GM19043 (cell line): ENCODE data around the gene B4GALT3.
"Not testable (repeated sequence)": the region's sequence is repeated elsewhere in the genome, so short reads cannot be mapped to it uniquely, and the experiment has no call there.

Source experiments
- ATAC-seq: cut with Tn5 transposase; IDR thresholded peaks from one replicate; pipeline ENCODE4 v1.9.1; 2021; ENCODE audit warnings: low read depth; ENCODE audit not compliant: unreplicated experiment

Gene B4GALT3

DNA sequence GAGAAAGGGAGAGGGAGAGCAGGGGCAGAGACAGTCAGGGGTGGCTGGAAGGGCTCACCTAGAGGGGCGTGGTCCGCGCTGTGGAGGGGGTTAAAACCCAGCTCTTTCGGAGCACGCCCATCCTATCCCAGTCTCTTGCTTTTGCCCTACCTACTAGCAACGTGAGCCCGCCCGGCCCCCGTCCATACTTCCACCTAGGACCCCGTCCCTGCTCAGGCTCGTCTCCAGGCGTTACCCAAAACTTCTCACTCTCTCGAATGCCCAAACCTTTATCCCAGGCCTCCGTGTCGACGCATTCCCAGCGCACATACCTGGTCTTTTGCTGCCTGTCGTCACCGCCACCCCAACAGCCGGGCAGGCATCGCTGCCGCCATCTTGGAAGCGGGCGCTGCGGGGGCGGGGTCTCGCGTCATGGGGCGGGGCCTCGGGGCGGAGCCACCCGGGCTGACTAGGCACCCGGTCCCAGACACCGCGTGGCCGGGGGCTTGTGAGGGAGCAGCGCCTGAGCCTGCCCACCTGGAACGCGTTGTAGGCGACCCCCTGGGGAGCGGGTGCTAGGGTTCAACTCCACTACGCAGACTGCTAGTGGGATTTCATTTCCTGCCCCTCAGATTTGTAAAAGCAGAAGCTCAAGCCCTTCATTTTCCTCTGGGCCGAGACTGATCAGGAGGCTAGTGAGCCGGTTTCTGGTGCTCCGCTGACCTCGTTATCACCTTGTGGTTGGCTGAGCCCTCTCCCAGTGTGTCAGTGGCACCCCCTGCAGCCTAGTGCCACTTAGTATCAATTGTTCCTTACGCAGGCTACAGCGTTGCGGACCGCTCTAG is at the start of gene B4GALT3:
Gene B4GALT3, minus strand, starts transcription at position 396 of the 824 bp plus-strand sequence. CDS start 1,447 bp downstream, outside the sequence.
- peak; percentile 73 for ATAC-seq

DNA sequence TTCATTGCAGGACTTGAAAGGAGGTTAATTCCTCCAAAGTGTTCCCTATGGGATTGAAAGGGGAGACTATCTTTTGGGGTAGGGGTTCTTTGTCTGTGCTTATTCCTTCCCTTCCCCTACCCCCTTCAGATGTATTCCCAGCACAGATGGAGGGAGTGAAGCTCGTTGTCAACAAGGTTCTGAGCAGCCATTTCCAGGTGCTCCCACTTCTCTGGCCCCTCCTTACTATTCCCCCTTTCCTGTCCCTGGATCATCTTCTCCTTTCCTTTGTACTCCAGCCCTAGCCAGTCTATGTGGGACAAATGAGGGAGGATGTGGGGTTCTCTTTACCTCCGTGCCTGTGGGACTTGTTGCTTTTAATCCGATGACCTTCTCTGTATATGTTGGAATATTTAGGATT is 49.5 kb upstream of the B4GALT3 start:
- ATAC-seq, result no peak

DNA sequence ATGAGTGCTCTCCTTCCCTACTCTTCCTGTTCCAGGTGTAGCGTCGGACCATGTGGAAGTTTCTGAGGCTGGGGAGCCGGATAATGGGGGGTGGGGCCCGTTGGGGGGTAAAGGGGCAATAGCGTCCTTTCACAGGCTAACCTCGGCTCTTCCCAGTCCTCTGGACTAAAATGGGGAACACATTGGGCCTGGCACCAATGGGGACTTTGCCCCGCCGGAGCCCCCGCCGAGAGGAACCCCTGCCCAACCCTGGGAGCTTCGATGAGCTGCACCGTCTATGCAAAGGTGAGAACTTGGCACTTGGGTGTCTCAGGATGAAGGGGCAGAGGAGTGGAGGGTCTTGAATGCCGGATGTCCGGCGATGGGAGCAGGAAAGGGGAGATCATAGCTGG is 49.0 kb upstream of the B4GALT3 start:
- no peak for ATAC-seq

DNA sequence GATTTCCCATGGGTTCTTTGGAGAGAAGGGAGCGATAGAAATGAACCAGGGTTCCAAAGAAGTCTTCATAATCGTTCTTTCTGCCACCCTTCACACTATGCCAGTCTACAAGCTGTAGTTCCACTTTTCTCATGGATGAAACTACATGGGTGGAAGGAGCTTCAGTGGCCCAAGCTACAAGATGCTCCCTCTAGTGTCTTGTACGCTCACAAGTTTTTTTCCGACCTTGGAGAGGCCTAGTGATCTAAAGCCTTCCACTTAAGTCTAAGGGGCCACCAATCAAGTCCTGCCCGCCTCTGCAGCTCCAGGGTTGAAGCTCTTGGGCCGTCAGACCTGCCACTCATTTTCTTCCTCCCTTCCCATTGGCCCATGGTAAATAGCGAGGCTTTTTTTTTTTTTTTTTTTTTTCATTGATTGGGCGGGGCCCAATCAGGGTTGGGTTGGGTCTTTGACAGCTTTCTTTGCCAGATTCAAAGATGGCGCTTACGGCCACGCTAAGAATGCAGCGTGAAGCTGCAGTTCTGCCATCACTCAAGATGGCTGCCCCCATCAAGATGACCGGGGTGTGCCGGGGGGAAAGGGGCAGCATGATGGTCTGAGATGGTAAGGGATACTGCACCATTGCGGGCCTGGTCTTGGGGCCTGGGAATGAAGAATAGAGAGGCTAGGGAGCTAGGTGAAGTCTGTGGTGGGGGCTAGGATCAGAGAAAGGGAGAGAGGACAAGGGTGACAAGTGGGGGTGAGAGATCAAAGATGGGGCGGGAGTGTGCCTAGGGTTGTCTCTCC is 48.4 kb upstream of the B4GALT3 start, which contains the start of gene TOMM40L:
Gene TOMM40L, plus strand, starts transcription at position 527 of the 786 bp plus-strand sequence. CDS start 430 bp downstream, outside the sequence.
- ATAC-seq, result peak; percentile 96

DNA sequence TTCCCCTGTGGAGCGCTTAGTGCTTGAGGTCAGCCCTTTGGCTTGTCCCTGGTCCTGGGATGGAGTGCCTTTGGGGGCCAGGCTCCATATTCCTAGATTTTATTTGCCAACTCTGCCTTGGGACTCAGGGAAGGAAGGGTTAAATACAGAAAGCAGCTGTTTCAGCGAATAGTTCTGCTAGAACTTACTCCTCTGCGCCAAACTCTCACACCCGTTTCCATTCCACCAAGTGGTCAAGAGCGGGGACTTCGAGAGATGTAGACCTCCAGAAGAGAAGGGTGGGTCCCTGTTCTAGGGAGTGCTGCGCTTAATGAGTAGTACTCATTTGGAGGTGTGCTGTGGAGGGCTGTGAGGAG is 47.8 kb upstream of the B4GALT3 start:
- peak; percentile 2 for ATAC-seq

DNA sequence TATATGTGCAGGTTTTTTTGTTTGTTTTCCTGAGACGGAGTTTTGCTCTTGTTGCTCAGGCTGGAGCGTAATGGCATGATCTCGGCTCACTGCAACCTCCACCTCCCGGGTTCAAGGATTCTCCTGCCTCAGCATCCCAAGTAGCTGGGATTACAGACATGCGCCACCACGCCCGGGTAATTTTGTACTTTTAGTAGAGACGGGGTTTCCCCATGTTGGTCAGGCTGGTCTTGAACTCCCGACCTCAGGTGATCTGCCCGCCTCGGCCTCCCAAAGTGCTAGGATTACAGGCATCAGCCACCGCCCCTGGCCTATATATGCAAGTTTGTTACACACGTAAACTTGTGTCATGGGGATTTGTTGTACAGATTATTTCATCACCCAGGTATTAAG is 47.4 kb upstream of the B4GALT3 start:
- not testable (repeated sequence) for ATAC-seq

DNA sequence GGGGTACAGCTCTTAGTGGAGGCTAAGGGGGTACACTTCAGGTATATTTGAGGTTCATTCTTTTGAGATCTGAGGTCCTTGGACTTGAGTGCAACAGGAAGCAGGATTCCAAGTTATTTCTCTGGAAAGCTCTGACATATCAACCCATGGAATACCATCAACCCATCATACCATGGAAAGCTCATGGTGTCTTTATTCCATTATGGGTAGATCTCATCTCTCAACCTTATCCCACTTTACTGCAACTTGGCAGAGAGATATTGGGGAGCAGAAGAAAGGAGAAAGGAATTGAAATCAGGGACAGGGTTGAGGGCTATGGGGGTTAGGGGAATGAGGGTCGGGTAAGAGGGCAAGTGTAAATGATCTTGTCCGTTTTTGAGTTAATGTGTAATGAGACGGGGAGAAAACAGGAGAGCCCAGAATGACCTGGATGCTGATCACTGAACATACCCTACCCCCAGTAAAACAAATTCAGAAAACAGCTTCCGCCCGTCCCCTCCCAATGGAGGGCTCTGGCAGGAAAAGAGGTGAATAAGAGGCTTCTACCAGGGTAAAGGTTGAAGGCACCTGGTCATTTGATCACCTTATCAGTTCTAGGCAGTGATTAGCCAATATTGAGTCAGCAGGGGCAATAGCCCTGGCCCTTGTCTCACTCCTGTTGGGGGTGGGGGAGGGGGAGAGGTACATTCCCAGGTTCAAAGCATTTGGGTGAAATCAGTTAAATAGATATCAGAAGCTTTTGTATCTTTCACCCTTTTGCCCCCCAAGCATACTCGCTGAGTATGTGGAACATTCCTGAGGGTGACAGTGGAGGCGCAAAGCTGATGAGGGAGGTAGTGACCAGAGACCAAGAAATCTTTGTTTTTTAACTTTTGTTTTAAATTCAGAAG is 46.7 kb upstream of the B4GALT3 start:
- ATAC-seq, result no peak

DNA sequence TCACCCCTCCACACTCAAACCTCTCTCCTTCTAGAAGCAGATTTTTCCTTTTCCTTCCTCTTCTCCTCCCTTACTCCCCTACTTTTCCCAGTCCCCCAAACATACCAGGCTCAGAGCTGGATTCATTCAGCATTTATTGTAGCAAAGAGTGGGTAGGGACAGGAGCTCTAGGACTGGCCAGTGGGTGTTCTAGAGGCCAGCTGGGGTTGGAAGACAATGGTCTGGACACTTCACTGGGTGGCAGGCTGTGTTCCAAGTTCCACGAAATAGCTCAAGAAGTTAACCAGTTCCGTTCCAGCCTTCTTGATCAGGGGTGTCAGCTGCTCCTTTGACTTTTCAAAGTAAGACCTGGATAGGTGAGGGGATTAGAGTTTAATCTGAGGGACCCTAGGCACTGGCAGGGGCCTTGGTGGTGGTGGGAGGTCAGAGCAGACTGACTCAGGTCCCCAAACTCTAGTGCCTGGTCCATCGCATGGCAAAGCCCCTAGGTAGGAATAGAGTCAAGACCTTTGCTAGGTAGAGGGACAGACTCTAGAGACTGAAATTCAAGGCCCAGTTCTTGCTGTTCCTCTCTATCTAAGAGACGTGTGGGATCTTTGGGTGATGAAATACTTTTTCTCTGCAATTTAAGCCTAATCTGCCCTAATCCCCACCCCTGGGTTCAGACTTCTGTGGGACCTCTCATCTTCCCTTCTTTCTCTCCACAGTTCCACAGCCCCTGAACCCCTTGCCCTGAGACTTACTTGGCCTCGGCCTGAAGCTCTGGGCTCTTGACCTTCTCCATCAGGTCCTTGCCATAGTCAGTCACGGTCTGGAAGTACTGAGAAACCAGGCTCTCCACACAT is 45.1 kb upstream of the B4GALT3 start:
- ATAC-seq, result no peak

DNA sequence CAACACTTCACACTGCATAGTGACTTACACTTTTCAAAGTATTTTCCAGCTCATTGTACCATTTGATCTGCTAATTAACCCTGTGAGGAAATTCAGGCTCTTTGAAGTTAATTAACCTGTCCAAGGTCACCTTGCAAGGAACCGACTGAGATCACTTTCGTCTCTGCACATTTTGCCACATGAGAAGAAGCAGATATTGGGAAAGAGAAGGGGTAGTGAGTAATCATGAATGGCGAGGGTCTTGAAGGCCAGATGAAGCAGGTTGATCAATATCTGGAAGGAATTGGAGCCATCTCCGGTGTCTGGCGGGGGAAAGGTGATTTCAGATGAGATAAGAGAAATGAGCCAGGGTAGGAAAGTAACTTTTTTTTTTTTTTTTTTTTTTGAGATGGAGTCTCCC is 42.7 kb upstream of the B4GALT3 start:
- no peak for ATAC-seq

DNA sequence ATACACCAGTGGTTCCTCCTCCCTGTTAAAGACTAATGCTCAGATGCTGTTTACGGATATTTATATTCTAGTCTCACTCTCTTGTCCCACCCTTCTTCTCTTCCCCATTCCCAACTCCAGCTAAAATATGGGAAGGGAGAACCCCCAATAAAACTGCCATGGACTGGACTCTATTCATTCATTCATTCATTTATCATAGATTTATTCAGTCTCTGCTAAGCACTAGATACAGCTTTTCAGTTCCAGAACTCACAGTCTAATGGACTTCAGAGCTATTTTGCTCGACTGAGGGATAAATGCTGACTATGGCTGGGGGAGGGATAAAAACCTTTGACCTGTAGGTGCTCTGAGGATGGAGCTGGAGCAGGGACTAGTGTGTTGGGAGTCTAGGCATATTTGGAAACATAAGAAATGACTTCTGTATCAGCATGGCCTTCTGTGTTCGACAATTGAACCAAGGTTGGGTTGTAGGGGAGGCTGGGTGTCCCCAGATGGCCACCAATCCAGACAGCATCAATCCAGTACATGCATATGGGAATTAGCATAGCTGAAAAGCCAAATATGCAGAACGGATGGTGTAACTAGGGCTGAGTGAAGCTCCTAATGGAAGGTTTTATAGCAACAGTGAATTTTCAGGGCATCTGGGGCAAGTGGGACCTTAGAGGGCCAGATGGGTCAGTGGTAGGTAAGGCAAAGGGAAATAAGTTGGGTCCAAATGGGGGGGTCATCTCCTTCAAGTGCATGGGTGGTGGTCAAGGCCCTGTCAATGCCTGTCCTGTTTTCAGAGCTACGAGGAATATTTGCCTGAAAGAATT is 42.0 kb upstream of the B4GALT3 start:
- no peak for ATAC-seq

DNA sequence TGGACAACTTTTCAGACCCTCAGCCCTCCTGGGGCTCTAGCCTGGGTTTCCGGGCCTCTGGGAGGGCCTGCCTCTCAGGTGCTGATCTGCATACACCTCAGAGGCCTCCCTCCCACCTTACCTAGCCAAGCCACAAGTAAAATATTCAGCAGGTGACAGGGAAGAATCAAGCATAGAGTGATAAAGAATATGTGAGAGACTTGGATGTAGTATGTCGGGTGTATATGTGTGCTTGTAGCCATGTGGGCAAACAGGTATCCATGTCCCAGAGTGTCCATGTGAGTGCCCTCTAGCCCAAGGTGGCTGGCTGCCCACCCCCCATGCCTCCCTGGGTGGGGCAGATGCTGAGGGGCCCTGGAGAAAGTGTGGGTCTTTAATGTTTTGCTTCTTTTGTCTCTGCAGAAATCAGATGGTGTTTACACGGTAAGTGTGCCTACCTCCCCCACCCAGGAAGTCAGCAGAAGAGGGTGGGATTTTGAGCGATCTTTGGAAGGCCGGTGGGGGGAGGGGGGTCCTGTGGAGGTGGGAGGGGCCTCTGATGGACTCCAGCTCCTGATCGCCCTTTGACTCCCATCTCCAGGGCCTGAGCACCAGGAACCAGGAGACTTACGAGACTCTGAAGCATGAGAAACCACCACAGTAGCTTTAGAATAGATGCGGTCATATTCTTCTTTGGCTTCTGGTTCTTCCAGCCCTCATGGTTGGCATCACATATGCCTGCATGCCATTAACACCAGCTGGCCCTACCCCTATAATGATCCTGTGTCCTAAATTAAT is 41.2 kb upstream of the B4GALT3 start:
- ATAC-seq, result no peak

DNA sequence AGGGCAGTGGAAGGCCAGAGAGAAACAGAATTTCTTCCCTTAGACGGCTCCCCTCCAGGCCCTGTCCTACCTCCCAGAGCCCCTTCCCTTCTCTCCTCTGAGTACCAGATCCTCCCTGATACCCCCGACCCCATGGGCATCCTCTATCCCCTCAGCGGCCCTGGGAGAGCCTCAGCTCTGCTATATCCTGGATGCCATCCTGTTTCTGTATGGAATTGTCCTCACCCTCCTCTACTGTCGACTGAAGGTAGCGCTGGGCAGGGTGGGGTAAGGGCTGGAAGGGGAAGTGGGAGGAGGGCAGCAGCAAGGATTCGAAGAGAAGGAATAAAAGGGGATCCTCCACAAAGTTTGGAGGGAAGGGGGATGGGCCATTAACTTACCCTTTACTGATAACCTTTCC is 40.5 kb upstream of the B4GALT3 start:
- no peak for ATAC-seq

DNA sequence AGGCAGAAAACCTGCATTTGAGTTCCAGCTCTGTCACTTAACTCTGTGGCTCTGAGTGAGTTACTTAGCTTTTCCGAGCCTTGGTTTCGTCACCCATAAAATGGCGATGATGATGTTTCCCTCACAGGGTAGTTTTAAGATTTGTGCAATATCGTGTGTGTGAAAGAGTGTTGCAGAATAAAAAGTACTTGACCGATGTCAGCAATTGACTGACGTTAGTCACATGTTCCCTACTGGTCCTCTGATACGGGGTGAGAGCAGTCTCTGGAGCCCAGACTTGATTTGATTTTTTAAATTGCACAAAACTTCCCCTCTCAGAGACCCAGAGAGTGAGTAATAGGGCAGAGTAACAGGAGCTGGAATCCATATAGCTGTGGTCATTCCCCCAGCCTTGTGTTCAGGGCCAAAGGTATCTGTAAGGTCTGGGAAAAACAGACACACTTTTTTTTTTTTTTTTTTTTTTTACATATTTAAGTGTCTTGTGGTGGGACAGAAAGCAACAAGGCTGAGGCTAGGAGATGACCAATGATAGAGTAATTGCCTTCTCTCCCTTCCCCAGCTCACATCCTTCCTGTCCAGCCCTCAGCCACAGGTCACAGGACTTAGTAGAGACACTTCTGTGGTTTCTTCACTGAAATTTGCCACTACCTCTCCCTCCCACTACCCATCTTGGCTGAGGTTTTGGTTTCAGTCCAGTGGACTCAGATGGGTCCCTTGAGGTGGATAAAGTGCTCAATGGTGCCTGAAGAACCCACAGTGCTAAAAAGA is 39.8 kb upstream of the B4GALT3 start:
- ATAC-seq, result peak; percentile 90

DNA sequence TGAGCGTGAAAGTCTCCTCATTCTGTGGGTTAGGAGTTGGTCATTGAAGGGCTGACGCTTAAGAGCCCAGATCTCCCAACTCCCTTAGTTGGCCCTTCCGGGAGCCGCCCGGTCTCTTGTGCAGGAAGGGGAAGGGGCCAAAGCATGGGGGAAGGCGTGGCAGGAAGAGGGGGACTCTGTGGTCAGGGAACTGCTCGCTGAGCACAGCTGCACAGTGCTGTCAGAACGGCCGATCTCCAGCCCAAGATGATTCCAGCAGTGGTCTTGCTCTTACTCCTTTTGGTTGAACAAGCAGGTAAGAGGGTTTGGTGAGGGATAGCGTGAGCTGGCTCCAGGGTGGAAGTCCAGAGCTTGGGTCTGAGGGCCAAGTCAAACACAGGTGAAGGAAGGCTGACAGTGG is 37.8 kb upstream of the B4GALT3 start, which contains the start of gene FCER1G:
Gene FCER1G, plus strand, starts transcription at position 220 of the 400 bp plus-strand sequence. Its CDS starts 27 bp downstream, at position 247.
- ATAC-seq, result no peak

DNA sequence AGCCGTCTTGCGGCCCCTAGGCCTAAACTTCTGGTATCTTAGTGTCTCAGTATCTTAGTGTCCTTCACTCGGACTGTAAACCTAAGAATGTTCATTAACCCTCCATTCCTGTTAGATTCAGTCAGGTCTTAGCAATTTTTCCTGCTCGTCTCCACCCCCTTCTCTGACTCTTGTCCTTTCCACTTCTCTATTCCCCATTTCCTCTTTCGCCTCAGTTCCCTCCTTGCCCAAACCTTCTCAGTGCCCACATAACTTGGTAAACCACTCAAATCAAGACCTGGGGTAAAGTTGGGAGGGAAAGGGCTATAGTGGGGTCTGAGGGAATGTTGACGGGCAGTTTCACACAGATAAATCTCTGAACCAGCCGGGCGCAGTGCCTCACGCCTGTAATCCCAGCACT is 37.1 kb upstream of the B4GALT3 start:
- no peak for ATAC-seq

DNA sequence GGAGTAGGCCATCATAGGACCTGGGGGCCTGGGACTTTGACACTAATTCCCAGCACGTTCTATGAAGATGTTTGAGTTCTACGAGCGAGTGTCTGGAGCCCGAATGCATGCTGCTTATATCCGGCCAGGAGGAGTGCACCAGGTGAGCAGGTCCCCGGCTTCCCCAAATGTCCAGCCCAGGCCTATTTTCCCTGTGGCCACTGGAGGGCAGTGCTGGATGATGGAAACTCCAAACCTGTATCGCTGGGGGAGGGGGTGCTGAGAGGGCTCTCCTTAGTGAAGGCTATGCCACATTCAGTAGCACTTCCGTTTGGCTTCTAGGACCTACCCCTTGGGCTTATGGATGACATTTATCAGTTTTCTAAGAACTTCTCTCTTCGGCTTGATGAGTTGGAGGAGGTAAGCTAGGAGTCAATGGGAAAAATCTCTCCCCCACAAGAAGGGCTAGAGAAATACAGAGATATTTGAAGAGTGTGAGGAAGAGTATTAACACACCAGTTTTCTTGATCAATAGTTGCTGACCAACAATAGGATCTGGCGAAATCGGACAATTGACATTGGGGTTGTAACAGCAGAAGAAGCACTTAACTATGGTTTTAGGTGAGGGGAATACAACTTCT is 32.6 kb upstream of the B4GALT3 start:
- no peak for ATAC-seq

DNA sequence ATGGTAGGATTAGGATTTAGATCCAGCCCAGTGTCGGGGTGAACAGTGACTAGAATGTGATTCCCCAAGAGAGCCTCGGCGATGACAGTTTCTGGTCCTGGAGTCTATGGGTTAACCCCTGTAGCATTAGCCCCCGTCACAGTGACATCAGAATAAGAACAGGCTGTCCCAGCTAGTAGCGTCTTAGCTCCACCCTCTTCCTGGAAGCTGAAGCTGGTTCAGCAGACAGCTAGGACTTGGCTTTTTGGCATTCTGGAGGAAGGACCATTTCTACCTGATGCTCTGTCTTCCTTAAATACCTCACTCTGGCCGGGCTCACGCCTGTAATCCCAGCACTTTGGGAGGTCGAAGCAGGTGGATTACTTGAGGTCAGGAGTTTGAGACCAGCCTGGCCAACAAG is 29.9 kb upstream of the B4GALT3 start:
- no peak for ATAC-seq
